B cell (primary cell): ENCODE measurements around the gene KCNT1.

Experiments used
- CTCF ChIP-seq: fragments of 200-600 bp; IDR thresholded peaks from one replicate; pipeline ENCODE4 v1.8.0; 2022; ENCODE audit warnings: antibody characterized with exemption, mild to moderate bottlenecking
- EZH2 ChIP-seq: IDR thresholded peaks from 2 replicates; pipeline ENCODE4 v1.6.1; 2012; ENCODE audit warnings: borderline replicate concordance, low read depth, mild to moderate bottlenecking, moderate library complexity, low read length; ENCODE audit not compliant: insufficient read depth, poor library complexity, severe bottlenecking

GRCh38 chr9:135803441-135803840 lies 101.5 kb downstream of the KCNT1 start:
- no peak for TF ChIP-seq CTCF
- no peak for TF ChIP-seq EZH2
